CD4-positive, alpha-beta T cell treated with Interleukin-10 for 1 hour (primary cell): ENCODE results near the gene IRX5.

Source experiments
- DNase-seq: peaks from one replicate; pipeline ENCODE4 v3.0.0-alpha.2; 2020

Gene IRX5

DNA sequence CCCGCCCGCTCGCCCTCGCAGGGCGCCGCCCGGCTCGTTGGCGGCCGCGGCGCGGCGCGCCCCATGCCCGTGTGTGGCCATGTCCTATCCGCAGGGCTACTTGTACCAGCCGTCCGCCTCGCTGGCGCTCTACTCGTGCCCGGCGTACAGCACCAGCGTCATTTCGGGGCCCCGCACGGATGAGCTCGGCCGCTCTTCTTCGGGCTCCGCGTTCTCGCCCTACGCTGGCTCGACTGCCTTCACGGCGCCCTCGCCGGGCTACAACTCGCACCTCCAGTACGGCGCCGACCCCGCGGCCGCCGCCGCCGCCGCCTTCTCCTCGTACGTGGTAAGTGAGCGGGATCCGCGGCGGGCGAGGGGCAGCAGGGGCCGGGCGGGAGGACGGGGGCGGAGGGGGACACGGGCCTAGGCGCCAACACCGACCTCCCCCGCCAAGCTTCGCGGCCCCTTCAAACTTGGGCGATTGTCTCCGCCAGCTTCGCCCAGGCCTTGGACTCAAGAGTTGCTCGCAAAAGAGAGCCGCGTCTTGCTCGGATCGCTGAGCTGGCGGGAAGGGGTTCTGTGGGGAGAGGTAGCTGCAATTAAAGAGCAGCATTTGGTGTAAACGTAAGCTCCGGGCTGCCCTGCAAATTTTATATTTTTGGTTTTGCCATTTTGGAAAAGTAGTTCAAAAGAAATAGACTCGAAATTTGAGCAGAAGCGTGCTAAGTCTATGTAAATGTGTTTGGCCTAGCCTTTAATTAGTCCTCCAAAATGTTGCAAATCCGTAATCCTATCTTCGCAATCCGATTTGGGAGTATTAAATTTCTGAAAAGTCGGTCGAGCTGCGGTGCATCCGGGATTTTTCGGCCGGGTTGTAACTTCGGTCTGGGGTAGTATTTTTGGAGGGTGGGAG lies 702 bp downstream of the IRX5 start:
- DNase-seq, result no peak

DNA sequence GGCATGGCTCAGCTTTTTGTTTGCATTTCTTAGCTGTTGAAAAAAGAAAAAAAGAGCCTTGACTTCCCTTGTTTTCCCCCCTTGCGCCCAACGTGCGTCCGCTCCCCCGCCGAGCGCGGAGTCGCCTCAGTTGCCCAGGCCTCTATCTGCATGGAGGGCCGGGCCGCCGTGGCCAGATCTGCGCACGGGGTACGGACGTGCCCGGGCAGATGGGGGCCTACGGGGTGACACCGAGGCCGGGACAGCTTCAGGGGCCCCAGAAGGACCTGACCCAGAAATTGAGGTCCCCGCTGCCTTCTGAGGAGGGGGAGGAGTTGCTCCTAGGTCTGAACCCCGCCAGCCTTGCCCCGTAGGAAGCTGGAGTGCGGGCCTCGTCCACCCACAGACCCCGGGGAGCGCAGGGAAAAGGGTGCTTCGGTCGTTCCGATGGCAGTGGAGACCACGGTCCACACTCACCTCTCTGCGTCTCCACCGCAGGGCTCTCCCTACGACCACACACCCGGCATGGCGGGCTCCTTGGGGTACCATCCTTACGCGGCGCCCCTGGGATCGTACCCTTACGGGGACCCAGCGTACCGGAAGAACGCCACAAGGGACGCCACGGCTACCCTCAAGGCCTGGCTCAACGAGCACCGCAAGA lies 1.5 kb downstream of the IRX5 start:
- no peak for DNase-seq

DNA sequence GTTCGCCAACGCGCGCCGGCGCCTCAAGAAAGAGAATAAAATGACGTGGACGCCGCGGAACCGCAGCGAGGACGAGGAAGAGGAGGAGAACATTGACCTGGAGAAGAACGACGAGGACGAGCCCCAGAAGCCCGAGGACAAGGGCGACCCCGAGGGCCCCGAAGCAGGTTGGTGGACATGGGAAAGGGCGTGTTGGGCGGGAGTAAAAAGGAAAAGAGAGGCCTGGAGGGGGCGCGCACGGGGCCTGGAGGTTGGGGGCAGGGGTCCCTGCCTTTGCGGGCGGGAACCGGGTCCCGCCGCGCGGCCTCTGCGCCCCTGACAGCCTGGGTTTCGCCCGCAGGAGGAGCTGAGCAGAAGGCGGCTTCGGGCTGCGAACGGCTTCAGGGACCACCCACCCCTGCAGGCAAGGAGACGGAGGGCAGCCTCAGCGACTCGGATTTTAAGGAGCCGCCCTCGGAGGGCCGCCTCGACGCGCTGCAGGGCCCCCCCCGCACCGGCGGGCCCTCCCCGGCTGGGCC lies 2.1 kb downstream of the IRX5 start:
- DNase-seq, result no peak

DNA sequence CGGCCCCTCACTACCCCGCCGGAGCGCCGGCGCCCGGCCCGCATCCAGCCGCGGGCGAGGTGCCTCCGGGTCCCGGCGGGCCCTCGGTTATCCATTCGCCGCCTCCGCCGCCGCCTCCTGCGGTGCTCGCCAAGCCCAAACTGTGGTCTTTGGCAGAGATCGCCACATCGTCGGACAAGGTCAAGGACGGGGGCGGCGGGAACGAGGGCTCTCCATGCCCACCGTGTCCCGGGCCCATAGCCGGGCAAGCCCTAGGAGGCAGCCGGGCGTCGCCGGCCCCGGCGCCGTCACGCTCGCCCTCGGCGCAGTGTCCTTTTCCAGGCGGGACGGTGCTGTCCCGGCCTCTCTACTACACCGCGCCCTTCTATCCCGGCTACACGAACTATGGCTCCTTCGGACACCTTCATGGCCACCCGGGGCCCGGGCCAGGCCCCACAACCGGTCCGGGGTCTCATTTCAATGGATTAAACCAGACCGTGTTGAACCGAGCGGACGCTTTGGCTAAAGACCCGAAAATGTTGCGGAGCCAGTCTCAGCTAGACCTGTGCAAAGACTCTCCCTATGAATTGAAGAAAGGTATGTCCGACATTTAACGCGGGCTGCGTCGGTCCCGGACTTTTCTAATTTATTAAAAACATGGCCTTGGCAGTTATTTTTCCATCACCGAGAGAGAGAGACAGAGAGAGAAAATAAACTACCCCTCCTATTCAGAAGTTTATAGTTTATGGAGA lies 2.8 kb downstream of the IRX5 start:
- DNase-seq, result no peak

DNA sequence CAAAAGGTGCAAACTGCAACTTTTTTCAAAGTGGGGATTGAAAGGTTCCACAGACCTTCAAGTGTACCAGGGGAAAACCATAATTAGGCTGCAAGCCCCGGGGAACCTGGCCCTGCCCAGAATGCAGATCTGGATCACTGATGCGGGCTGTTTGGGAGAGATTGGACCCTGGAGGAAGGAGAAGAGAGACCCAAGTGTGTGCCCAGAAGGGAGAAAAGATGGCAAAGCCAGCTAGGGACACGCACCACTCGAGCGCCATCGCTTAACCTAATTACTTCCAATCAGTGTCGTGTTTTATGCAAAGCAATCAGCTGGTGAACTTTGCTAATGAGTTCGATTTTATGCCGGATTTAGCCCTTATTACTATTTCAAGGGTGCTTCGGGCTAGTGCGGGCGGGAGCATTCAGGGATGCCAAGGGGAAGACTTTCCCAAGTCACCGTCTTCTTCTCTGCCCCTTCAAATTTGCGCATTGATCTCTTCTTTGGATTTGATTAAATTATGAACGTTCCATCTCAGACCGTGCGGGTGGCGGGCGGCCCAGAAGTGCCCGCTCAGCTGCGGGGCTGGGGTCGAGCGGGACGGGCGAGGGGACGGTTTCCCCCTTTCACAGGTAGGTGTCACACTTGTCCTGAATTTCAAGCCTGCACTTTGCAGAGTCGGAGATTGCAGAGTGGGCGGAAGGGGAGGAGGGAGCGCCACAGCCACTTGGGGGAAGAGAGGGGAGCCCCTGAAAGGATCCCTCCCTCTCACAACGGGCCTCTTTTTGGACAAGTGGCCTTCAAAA lies 4.0 kb downstream of the IRX5 start:
- no peak for DNase-seq

DNA sequence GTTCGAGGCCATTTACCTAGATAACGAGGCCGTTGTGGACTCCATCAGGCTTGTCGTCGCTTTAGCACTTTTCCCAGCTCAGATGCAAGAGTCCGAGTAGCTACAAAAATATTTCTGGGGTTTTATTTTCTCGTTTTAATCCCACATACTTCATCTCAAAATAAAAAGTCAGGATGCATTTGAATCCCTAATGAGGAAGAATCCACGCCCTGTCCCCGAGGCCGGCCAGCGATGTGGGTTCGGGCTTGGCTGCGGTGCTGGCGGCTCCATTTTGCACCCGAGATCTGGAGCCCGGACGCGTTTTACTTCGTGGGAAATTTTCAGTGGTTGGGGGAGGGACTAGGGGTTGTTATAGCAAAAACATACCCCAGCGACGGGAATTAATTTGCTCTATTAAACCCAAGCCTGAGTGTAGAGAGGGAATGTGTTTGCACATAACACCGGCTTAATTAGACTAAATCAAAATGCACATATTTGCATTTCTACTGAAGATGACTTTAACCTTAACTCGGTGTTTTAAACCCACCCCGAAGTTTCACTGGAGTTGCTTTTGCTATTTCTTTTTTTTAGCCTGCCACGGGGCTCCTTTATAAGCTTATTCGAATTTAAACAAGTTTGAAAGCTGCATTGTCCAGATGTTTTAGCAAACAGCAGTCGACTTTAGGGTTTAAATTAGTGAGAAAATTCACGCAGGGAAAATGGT lies 4.8 kb downstream of the IRX5 start:
- no peak for DNase-seq

DNA sequence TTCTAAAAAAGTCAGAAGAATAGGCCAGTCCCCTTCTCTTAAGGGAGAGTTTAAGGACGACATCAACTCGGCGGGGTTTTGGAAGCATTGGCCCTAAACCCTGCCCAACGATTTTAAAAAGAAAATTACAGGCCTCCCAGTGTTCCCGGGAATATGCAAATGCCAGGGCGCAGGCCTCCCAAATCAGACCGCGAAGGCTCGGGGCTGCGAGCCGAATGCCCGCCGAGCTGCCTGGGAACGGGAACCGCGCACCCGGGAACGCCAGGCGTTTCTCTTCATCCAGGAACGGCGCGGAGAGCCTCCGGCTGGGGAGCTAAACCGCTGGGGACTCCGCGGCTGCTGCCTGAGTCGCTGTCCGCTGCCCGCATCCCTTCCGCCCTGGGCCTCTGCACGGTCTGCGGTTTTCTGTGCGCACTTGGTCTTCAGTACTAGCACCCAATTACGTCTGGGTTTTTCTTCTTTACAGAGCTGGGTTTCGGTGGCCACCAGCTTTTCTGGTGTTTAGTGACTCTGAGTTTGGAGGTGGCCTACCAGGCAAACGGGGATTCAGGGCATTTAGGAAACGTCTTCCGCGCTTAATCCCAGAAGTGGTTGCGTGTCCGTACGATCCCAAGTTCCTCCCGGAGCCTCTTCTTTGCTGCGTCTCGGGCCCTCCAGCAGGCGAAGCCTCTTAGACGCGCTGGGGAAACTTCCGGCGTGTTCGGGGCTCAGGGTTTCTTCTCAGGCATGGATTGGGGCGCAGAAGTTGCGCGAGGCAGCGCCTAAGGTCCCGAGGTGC lies 5.7 kb downstream of the IRX5 start:
- DNase-seq, result no peak

DNA sequence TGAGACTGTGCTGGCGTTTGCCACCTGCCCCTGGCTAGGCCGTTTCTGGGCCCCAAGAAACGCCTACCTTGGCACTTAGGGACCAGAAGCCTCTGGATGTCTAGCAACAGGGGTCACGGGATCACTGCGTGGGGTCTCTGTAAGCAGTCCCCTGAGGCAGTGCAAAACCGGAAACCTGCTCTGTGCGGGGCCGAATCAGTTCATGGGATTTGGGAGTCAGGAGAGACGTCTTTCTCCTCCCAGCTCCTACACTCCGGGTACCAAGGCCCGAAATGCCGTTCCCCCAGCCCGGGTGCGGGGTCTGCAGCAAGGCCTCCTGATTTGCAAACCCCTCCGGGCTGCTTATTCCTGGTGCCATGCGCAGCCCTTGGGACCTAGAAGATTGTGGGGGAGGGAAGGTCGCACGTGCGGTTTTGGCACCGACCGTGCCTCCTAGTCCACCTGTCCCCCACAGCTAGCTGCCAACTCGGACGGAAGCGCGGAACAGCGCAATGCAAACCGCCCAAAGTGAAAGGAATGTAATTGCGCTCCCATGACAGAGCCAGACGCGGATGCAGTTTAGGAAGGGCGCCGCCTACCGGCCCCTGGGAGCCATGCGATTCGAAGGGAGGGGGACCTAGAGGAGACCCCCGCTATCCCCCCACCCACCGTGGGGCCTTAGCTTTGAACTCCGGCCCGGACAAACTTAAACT lies 6.5 kb downstream of the IRX5 start:
- DNase-seq, result no peak

DNA sequence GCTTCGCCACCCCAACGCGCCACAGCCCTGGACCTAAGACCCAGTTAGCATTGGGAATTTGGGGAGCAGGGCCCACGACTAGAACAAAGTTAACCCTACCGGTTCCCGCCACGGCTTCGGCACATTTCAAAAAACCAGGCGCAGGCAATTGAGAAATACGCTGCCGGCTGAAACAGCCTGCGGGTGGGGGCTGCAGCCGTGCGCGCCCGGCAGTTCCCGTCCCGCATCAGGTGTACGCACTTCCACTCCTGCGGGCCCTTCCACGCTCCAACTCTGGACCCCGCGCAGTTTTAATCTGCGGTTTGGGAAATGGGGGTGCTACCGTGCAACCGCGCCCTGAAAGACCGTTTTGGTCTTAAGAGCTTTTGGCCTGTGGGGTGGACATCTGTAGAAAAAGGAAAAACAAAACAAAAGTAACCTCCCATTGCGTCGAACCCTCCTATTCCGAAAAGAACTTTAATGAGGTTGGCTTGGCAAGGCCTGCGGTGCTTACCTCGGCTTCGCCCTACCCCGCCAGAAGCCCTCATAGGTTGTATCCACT lies 7.1 kb downstream of the IRX5 start:
- DNase-seq, result no peak

DNA sequence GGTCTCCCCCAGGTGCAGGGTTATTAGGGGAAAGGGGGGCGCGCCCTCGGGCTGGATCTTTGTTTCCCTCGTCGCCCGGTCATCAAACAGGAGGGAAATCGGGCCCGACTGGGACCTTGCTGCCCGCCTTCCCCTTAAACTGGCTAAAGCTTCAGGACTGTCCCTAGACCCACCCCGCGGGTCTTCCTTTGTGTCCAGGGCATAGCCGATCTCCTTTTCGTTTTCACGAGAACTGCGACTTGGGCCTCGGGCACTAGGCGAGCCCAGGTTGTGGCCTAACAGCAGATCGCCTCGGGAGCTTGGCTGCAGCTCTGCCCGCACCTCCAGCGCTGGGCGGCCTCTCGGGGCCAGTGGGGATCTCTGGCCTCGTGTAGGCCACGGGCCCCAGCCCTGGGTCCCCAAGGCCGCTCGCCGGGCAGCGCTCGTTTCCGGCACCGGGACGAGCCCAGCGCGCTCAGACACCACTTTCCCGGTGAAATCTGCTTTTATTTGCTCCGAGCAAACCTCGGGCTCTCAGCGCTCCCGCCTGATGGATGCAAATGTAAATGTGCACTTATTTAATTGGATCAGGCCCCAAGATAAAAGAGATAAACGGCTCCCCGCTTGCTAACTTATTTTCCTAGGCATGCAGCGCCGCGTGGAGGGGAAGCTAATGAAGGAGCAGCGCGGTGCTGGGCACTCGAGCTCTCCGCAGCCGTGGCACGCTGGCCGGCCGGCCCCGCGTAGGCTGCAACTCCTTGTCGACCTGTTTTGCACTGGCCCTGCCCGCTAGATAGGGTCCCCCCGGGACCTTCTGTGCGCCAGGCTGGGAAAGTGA lies 7.8 kb downstream of the IRX5 start:
- DNase-seq, result no peak

DNA sequence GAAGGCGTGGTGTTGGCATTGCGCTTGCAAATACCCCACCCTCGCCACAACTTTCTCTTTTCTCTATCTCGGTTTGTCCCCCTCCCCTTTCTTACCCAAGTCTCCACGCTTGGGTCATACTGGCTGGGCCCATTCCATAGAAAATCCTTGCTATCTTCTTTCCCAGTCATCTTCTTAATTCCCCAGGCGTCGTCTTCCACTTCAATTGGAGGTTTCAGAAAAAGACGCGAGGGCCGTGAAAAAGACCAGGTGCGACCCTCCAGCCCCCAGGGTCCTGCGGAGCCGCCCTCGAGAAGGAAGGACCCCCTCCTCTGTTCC lies 8.3 kb downstream of the IRX5 start:
- no peak for DNase-seq

DNA sequence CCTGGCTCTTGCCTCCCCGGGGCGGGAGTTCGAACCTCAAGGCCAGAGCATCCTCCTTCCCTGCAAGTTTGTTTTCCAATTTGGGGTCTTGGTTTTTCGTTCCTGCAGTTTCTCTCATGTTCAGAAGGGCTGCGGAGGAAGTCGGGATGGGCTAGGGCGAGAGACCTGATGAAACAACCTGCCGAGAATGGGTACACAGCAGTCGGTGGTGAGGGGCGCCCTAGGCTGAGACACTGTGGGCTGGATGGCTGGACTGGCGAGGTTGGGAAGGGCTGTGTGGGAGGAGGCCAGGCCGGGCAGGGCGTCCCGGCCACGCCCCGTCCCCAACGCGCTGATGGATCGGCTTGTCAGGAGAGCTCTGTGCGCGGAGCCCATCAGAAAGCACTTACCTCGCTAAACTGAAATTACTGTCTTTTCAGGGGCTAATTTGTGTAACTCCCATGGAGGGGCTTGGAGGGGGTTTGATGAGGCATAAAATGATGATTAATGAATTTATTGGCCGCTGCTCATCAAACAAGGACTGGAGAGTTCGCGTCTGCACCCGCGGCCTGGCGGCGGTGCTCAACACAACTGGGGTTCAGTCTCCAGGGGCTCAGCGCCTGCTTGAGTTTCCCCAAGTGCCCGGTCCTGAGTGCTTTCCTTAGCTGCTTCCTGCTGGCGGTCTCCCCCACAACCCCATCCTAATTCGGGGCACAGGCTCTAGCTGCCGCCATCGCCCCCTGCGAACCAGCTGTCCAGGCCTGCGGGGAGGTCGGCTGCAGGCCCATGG lies 9.0 kb downstream of the IRX5 start:
- DNase-seq, result no peak

DNA sequence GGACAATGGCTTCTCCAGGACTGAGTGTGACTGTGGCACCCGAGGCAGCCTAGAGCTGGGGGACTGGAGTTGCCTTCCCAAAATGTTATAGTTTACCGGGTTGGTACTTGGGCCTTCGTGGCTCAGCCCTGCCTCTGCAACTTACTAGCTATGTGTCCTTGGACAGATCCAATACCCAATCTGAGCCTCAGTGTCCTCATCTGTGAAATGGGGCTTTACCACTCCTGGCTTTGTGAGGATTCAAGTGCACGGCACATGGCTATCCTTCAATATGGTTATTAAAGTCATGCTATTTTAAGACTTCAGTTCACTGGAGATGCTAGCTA lies 9.6 kb downstream of the IRX5 start:
- no peak for DNase-seq

DNA sequence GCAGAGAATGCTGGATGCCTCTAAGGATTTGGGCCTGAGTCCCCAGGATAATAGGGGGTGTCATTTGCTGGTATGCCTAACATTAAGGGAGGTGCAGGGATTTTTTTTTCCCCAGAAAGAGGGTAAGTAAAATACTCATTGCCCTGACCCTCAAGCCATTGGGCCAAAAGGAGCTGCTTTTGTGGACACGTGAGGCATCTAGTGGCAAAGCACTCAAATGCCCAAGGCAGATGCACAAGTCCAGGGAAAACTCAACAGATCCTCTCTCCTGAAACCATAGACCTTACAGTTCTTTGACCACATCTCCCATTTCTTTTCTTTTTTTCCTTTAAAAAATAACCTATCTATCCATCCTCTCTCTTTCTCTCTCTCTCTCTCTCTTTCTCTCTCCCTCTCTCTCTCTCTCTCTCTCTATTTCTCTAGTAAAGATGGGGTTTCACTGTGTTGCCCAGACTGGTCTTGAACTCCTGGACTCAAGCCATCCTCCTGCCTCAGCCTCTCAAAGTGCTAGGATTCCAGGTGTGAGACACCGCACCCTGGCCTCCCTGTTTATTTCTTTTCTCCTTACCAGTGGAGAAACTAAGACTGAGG lies 11.8 kb downstream of the IRX5 start:
- DNase-seq, result no peak

DNA sequence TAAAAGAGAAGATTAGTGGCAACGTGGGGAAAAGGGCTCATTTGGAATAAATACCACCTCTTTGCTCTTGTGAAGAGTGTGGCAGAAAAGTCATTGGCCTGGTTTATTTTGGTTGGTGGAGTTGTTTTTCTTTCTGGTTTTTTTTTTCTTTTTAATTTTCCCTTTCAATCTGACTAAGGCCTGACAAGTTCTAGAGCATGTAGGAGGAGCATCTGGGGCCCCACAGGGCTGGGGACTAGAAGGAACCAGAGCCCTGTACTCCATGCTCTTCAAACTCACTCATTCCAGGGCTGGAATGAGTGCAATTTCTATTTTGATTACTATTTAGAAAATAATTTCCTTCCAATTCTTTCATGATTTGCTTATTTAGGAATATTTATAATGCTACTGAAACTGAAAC lies 13.3 kb downstream of the IRX5 start:
- no peak for DNase-seq

DNA sequence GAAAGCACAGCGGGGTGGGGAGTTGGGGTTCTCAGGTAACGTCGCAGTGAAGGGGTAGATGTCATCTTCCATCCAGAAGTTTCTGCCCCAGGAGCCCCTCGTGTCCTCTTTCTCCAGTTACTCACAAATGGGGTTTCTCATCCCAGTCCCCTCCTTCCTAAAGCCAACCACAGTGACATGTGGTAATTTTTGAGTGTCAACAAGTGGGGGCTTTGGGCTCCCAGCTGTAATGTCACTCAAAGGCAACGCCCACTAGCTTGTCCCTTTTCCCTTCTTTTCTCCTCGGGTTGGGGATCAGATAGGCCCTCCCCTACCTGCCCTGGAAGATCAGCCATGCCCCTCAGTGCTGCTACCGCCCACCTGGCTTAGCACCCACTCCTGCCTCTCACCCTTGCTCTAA lies 14.4 kb downstream of the IRX5 start:
- no peak for DNase-seq

DNA sequence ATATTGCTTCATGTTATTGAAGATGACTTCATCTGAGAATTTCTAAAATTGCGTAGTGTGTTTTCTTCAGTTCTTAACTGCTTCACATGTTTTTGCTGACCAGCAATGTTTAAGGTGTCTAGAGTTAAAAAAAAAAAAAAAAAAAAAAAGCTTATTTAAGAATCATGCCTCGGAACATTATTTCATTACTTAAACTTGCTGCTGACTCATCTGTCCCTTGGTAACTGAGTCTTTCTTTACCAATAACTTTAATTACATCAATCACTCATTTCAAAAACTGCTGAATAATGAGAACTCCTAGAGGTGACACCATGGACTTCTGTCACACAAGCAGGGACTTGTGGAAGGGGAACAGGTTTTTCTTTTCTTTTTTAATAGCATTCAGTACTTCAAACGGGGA lies 16.2 kb downstream of the IRX5 start:
- no peak for DNase-seq

DNA sequence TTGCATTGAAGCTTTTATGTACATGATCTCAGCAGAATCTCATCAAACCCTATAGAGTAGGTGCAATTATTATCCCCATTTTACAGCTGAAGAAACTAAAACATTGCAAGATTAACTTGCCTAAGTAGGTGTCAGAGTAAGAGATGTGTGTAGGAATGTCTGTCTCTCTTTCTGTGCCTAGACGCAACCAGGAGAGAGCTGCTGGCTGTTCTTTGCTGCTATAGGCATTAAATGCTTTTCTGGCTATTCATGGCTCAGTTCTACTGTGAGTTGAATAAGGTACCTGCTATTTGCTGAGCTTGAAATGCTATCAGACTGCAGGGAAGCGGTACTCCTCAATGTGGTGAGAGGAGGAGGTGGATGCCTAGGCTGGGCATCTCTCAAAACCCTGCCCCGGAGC lies 17.0 kb downstream of the IRX5 start:
- no peak for DNase-seq

DNA sequence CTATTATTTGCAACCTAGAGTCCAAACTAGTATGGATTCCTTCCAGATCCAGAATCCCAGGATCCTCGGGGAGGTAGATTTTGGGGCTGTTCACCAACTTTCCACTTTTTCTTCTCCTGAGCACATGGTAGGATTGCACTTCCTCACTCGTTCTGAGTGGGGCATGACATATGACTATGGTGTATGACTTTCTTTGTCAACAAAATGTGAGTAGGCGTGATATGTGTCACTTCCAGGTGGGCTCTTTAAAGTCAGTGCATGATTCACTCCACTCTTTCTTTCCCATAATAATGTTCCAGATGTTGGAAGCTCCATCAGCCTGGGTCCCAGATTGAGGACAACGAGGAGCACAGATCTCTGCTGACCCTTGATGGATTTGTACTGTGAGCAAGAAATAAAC lies 21.5 kb downstream of the IRX5 start:
- no peak for DNase-seq
